Trophoblast cell (in vitro differentiated cells and primary cell): ENCODE measurements around the gene LAMA5.

Source experiments
- DNase-seq, 2 donors: peaks; one replicate each; pipeline ENCODE4 v3.0.0-alpha.2; 2016
- H2AFZ ChIP-seq: 2 replicates; pipeline ENCODE4 v1.6.1; 2013; ENCODE audit warnings: low read length, moderate library complexity, mild to moderate bottlenecking; ENCODE audit not compliant: insufficient read depth, poor library complexity
- H2AK5ac ChIP-seq: 2 replicates; pipeline ENCODE4 v1.6.1; 2013; ENCODE audit warnings: mild to moderate bottlenecking, low read length
- H2BK120ac ChIP-seq: 2 replicates; pipeline ENCODE4 v1.6.1; 2013; ENCODE audit warnings: low read length, mild to moderate bottlenecking, moderate library complexity; ENCODE audit not compliant: insufficient read depth, poor library complexity
- H2BK12ac ChIP-seq: 2 replicates; pipeline ENCODE4 v1.6.1; 2013; ENCODE audit warnings: mild to moderate bottlenecking, low read length, moderate library complexity
- H2BK5ac ChIP-seq: 2 replicates; pipeline ENCODE4 v1.6.1; 2013; ENCODE audit warnings: low read length, low read depth, moderate library complexity, mild to moderate bottlenecking; ENCODE audit not compliant: poor library complexity
- H3K14ac ChIP-seq: 2 replicates; pipeline ENCODE4 v1.6.1; 2013; ENCODE audit warnings: mild to moderate bottlenecking, low read length
- H3K18ac ChIP-seq: 2 replicates; pipeline ENCODE4 v1.6.1; 2013; ENCODE audit warnings: mild to moderate bottlenecking, low read length
- H3K23ac ChIP-seq: 2 replicates; pipeline ENCODE4 v1.6.1; 2013; ENCODE audit warnings: low read length
- H3K27ac ChIP-seq: 2 replicates; pipeline ENCODE4 v1.5.1; 2013; ENCODE audit warnings: low read depth, mild to moderate bottlenecking, inconsistent platforms, low read length, moderate library complexity
- H3K27me3 ChIP-seq: 2 replicates; pipeline ENCODE4 v1.6.1; 2013; ENCODE audit warnings: inconsistent platforms, mild to moderate bottlenecking, low read length, moderate library complexity; ENCODE audit not compliant: insufficient read depth
- H3K36me3 ChIP-seq, 2 experiments: 1 replicate in 1 of 2; 2 replicates in 1 of 2; pipeline ENCODE4 v1.6.1; 2013; ENCODE audit warnings: low read length in 2 of 2, mild to moderate bottlenecking in 2 of 2, moderate library complexity in 1 of 2; ENCODE audit not compliant: insufficient read depth in 2 of 2, control insufficient read depth in 1 of 2
- H3K4ac ChIP-seq: 2 replicates; pipeline ENCODE4 v1.6.1; 2013; ENCODE audit warnings: low read depth, mild to moderate bottlenecking, low read length, moderate library complexity
- H3K4me1 ChIP-seq, 2 experiments: 1 replicate in 1 of 2; 2 replicates in 1 of 2; pipeline ENCODE4 v1.6.1; 2013; ENCODE audit warnings: low read length in 2 of 2, mild to moderate bottlenecking in 2 of 2, moderate library complexity in 1 of 2; ENCODE audit not compliant: insufficient read depth in 2 of 2, control insufficient read depth in 1 of 2
- H3K4me2 ChIP-seq: 2 replicates; pipeline ENCODE4 v1.6.1; 2013; ENCODE audit warnings: inconsistent platforms, mild to moderate bottlenecking, low read length, moderate library complexity
- H3K4me3 ChIP-seq: 2 replicates; pipeline ENCODE4 v1.5.1; 2013; ENCODE audit warnings: mild to moderate bottlenecking, low read depth, low read length, inconsistent platforms
- H3K79me1 ChIP-seq: one replicate; pipeline ENCODE4 v1.6.1; 2013; ENCODE audit warnings: low read length
- H3K79me2 ChIP-seq: 2 replicates; pipeline ENCODE4 v1.6.1; 2013; ENCODE audit warnings: low read length, mild to moderate bottlenecking; ENCODE audit not compliant: control insufficient read depth, insufficient read depth, poor library complexity
- H3K9ac ChIP-seq: 2 replicates; pipeline ENCODE4 v1.6.1; 2013; ENCODE audit warnings: mild to moderate bottlenecking, low read length
- H3K9me3 ChIP-seq: 2 replicates; pipeline ENCODE4 v1.6.1; 2013; ENCODE audit warnings: low read depth, mild to moderate bottlenecking, control low read depth, inconsistent platforms, low read length; ENCODE audit not compliant: insufficient read depth
- H4K12ac ChIP-seq: 2 replicates; pipeline ENCODE4 v1.6.1; 2013; ENCODE audit warnings: low read depth, mild to moderate bottlenecking, low read length, moderate library complexity
- H4K8ac ChIP-seq: 2 replicates; pipeline ENCODE4 v1.6.1; 2013; ENCODE audit warnings: low read depth, mild to moderate bottlenecking, low read length, moderate library complexity
- H4K91ac ChIP-seq: one replicate; pipeline ENCODE4 v1.6.1; 2013; ENCODE audit warnings: low read depth, mild to moderate bottlenecking, low read length, moderate library complexity
- WGBS: extraction: QIAGEN DNeasy Blood & Tissue Kit; methylation state at CpG from one replicate; pipeline ENCODE4 v1.1.7; 2013; ENCODE audit warnings: missing lambda C conversion rate; ENCODE audit not compliant: insufficient read length, insufficient coverage; ENCODE audit errors: extremely low coverage; 5-methylcytosine and 5-hydroxymethylcytosine counted together

The LAMA5 gene

GRCh38 chr20:62404761-62405107 lies 37.6 kb upstream of the LAMA5 start:
- no peak overlapping the region for H4K91ac ChIP-seq
- no peak overlapping the region for H3K4ac ChIP-seq
- no peak overlapping the region for H3K9ac ChIP-seq
- H3K23ac ChIP-seq, result no peak overlapping the region
- H2AK5ac ChIP-seq, result no peak overlapping the region
- H2BK5ac ChIP-seq, result no peak overlapping the region
- peaks cover 2 to 5% of the 10 kb centered on the region in 2 experiments for H3K36me3 ChIP-seq
- H3K4me1 ChIP-seq, result peaks cover 6 to 14% of the 10 kb centered on the region in 2 experiments
- no peak for DNase-seq
- no peak overlapping the region for H2AFZ ChIP-seq
- H3K9me3 ChIP-seq, result peaks cover 7% of the 10 kb centered on the region
- no peak overlapping the region for H4K8ac ChIP-seq
- H3K4me2 ChIP-seq, result no peak overlapping the region
- no peak overlapping the region for H2BK120ac ChIP-seq
- WGBS, result no CpG with 5 or more reads among the region's 12 CpGs
- peaks cover 3% of the 10 kb centered on the region for H3K79me1 ChIP-seq
- H3K4me3 ChIP-seq, result no peak overlapping the region
- H4K12ac ChIP-seq, result no peak overlapping the region
- no peaks in the 10 kb centered on the region for H3K79me2 ChIP-seq
- H2BK12ac ChIP-seq, result no peak overlapping the region
- H3K18ac ChIP-seq, result no peak overlapping the region
- no peaks in the 10 kb centered on the region for H3K27me3 ChIP-seq
- H3K14ac ChIP-seq, result no peak overlapping the region
- H3K27ac ChIP-seq, result no peak overlapping the region

DNA sequence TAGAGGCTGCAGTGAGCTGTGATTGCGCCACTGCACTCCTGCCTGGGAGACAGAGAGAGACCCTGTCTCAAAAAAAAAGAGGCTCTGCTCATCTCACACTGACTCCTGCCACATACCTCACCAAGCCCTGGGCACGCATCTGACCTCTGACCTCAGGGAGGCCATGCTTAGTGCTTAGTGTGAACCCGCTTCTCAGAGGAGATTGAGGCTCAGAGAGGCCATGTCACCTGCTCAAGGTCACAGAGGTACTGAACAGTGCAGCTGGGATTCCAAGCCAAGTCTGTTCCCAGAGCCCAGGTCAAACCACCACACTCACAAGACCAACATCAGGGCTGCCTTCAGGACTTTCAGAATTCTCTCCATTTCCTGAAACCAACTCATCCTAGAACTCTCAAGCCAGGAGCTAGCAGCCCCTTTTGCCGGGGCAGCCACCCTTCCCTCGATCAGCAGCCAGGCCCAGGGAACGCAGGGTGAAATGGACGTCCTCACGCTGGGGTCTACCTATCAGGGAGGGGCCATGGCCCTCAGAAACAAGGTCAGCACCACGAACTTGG lies 37.1 kb upstream of the LAMA5 start:
- H3K36me3 ChIP-seq, result peaks cover 2 to 5% of the 10 kb centered on the region in 2 experiments
- H2AK5ac ChIP-seq, result no peak overlapping the region
- no peak overlapping the region for H4K8ac ChIP-seq
- peaks cover 3% of the 10 kb centered on the region for H3K79me1 ChIP-seq
- no peak overlapping the region for H3K4ac ChIP-seq
- no peak overlapping the region for H4K12ac ChIP-seq
- H3K9ac ChIP-seq, result no peak overlapping the region
- H3K27ac ChIP-seq, result no peak overlapping the region
- H2BK12ac ChIP-seq, result no peak overlapping the region
- no peak overlapping the region for H3K18ac ChIP-seq
- no peak overlapping the region for H2BK5ac ChIP-seq
- no peak overlapping the region for H3K4me3 ChIP-seq
- H3K14ac ChIP-seq, result no peak overlapping the region
- WGBS, result no CpG with 5 or more reads among the region's 9 CpGs
- no peaks in the 10 kb centered on the region for H3K79me2 ChIP-seq
- peaks cover 6 to 14% of the 10 kb centered on the region in 2 experiments for H3K4me1 ChIP-seq
- H3K9me3 ChIP-seq, result peaks cover 5% of the 10 kb centered on the region
- H4K91ac ChIP-seq, result no peak overlapping the region
- H2AFZ ChIP-seq, result no peak overlapping the region
- no peak for DNase-seq
- H2BK120ac ChIP-seq, result no peak overlapping the region
- no peaks in the 10 kb centered on the region for H3K27me3 ChIP-seq
- H3K23ac ChIP-seq, result no peak overlapping the region
- H3K4me2 ChIP-seq, result no peak overlapping the region

DNA sequence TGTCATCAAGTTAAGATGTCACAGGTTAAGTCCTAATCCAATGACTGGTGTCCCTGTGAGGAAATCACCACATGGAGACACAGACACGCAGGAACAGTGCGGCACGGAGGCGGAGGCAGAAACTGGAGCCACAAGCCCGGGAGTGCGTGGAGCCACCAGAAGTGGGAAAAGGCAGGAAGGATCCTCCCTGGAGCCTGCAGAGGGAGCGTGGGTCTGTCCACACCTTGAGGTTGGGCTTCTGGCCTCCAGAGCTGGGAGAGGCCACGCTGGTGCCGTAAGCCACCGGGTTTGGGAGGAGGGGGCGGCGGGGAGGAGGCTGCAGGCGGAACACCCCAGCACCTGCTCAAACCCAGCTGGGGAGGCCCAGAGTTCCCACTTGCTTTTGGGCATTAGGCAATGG lies 36.2 kb upstream of the LAMA5 start:
- no peak overlapping the region for H3K18ac ChIP-seq
- no peak overlapping the region for H3K4me2 ChIP-seq
- H2AFZ ChIP-seq, result no peak overlapping the region
- peaks cover 2 to 5% of the 10 kb centered on the region in 2 experiments for H3K36me3 ChIP-seq
- no peak overlapping the region for H4K91ac ChIP-seq
- no peak overlapping the region for H3K14ac ChIP-seq
- H2BK5ac ChIP-seq, result no peak overlapping the region
- no peaks in the 10 kb centered on the region for H3K79me2 ChIP-seq
- H3K23ac ChIP-seq, result no peak overlapping the region
- no peak for DNase-seq
- H4K12ac ChIP-seq, result no peak overlapping the region
- H3K4me1 ChIP-seq, result peaks cover 6 to 14% of the 10 kb centered on the region in 2 experiments
- WGBS, result no CpG with 5 or more reads among the region's 13 CpGs
- no peak overlapping the region for H3K9ac ChIP-seq
- H3K27me3 ChIP-seq, result no peaks in the 10 kb centered on the region
- H2BK12ac ChIP-seq, result no peak overlapping the region
- no peak overlapping the region for H3K4me3 ChIP-seq
- H4K8ac ChIP-seq, result no peak overlapping the region
- no peak overlapping the region for H2AK5ac ChIP-seq
- H3K79me1 ChIP-seq, result peaks cover 3% of the 10 kb centered on the region
- no peak overlapping the region for H3K27ac ChIP-seq
- peaks cover 5% of the 10 kb centered on the region for H3K9me3 ChIP-seq
- H3K4ac ChIP-seq, result no peak overlapping the region
- no peak overlapping the region for H2BK120ac ChIP-seq

DNA sequence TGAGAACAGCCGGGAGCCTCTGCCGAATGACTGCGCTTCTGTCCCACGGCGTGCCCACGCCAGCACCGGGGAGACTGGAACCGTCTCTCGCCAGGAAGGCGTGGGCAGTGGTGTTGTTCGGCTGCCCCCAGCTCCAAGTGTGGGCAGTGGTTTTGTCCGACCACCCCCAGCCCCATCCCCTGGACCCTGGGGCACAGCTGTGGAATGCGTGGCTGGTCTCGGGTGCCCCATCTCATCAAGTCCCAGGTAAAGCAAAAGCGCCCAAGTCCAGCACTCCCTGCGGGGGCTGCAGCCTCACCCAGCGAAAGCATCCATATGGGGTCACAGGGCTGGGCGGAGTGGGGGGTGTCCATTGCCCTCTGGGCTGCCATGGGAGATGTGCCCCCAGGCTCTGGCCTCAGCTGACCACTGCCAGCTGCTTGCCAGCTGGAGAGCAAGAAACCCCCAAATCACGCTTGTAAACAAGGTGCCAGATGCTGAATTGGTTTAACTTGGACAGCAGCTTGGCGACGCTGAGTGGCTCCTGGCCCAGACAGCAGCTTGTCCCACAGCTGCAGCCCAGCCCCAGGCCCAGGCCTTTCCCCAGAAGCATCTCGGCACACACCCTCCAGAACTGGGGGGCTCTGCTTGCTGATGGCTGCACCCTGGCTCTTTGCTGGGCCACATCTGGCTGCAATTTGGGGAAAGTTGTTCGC lies 35.5 kb upstream of the LAMA5 start:
- Histone ChIP-seq H3K79me1 (peaks cover 3% of the 10 kb centered on the region), H2AK5ac (no peak overlapping the region), H2BK12ac (no peak overlapping the region), H3K9me3 (peaks cover 10% of the 10 kb centered on the region), H3K14ac (no peak overlapping the region), H3K27me3 (no peaks in the 10 kb centered on the region), H2BK120ac (no peak overlapping the region), H3K18ac (no peak overlapping the region), H2AFZ (no peak overlapping the region), H3K79me2 (no peaks in the 10 kb centered on the region), H3K4me3 (no peak overlapping the region), H3K23ac (no peak overlapping the region), H2BK5ac (no peak overlapping the region), H4K8ac (no peak overlapping the region), H4K12ac (no peak overlapping the region), H3K9ac (no peak overlapping the region), H3K4me2 (no peak overlapping the region), H3K27ac (no peak overlapping the region), H4K91ac (no peak overlapping the region), H3K4me1 (peaks cover 6 to 13% of the 10 kb centered on the region in 2 experiments), H3K36me3 (peaks cover 4 to 5% of the 10 kb centered on the region in 2 experiments), H3K4ac (no peak overlapping the region)
- no peak for DNase-seq
- WGBS, result no CpG with 5 or more reads among the region's 23 CpGs
